Activated CD4-positive, CD25-positive, alpha-beta regulatory T cell treated with anti-CD3 and anti-CD28 coated beads, Interleukin-2, amount 50 U/mL, for 72 hours (primary cell): ENCODE data around the gene AP4M1.

Source experiments
- DNase-seq: peaks from one replicate; pipeline ENCODE4 v3.0.0; 2021

Gene AP4M1

GRCh38 chr7:100088095-100088620 lies 13.3 kb upstream of the AP4M1 start:
- no peak for DNase-seq

GRCh38 chr7:100088621-100089457 lies 12.6 kb upstream of the AP4M1 start, which contains the start of gene COPS6:
TSS of gene COPS6 (plus strand) at chr7:100088969. CDS start at chr7:100088991, 22 bp downstream.
- peak; percentile 92 for DNase-seq

- DNase-seq: no peak
Observed at GRCh38 chr7:100089458-100090196, 11.8 kb upstream of the AP4M1 start.

GRCh38 chr7:100090527-100091410 lies 10.7 kb upstream of the AP4M1 start:
- DNase-seq: no peak

GRCh38 chr7:100091411-100092181 lies 9.8 kb upstream of the AP4M1 start:
- DNase-seq: no peak

GRCh38 chr7:100093054-100093453 lies 8.4 kb upstream of the AP4M1 start:
- no peak for DNase-seq

- no peak for DNase-seq
Observed at GRCh38 chr7:100093498-100093897, 7.9 kb upstream of the AP4M1 start.

GRCh38 chr7:100093925-100094486 lies 7.4 kb upstream of the AP4M1 start:
- DNase-seq: no peak

GRCh38 chr7:100095289-100095688 lies 6.2 kb upstream of the AP4M1 start:
- DNase-seq: no peak

- no peak for DNase-seq
Observed at GRCh38 chr7:100095704-100096103, 5.7 kb upstream of the AP4M1 start.

- no peak for DNase-seq
Observed at GRCh38 chr7:100098913-100099312, 2.5 kb upstream of the AP4M1 start.

- DNase-seq: no peak
Observed at GRCh38 chr7:100099452-100099851, 2.0 kb upstream of the AP4M1 start.

GRCh38 chr7:100100420-100101015 lies 925 bp upstream of the AP4M1 start:
- peak; percentile 87 for DNase-seq

- DNase-seq: no peak
Observed at GRCh38 chr7:100102950-100103840, 1.8 kb downstream of the AP4M1 start.

- no peak for DNase-seq
Observed at GRCh38 chr7:100105534-100105933, 4.1 kb downstream of the AP4M1 start.

- DNase-seq: no peak
Observed at GRCh38 chr7:100106633-100107032, 5.2 kb downstream of the AP4M1 start.

GRCh38 chr7:100107125-100107737 lies 5.8 kb downstream of the AP4M1 start:
- DNase-seq: no peak

GRCh38 chr7:100107890-100108289 lies 6.4 kb downstream of the AP4M1 start:
- DNase-seq: no peak

GRCh38 chr7:100109521-100110163 lies 8.2 kb downstream of the AP4M1 start:
- DNase-seq: no peak
